AG08396 (cell line): ENCODE measurements around the gene CIDEA.

Experiments used
- DNase-seq: peaks from one replicate; pipeline ENCODE4 v3.0.0; 2012; ENCODE audit warnings: low spot score, mixed read lengths

The CIDEA gene

GRCh38 chr18:12301263-12302005 lies 47.3 kb downstream of the CIDEA start:
- DNase-seq, result no peak

DNA sequence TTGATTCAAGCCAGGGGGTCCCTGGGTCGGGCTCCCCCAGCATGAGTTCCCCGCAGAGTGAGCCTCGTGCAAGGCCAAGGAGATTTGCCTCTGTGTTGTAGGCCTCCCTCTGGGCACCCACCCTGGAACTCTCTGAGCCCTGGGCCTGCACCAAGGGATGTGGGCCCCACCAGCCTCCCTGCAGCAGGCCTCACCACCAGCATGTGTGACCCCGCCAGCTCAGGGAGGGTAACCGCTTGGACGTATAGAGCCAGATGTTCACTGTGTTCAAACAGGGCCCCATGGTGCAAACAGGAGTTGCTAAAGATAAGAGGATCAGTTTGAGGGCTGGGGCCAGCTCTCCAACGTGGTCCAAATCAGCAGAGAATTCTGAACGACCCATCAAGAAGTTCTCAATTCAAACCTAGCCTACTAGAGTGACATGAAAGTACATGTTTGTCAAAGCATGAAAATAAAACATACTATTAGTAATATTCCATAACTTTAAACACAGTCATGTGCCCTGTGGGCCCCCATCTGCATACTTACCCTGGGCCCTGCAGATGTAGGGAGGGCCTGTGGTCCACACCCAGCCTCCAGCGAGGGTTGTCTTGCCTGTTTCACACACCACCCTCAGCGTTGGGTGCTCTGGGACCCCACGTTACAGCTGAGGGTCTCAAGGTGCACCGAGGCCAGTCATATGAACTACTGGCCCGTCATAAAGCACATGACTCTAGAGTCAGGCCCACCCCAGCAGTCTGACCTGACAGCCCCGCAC lies 48.4 kb downstream of the CIDEA start:
- no peak for DNase-seq

DNA sequence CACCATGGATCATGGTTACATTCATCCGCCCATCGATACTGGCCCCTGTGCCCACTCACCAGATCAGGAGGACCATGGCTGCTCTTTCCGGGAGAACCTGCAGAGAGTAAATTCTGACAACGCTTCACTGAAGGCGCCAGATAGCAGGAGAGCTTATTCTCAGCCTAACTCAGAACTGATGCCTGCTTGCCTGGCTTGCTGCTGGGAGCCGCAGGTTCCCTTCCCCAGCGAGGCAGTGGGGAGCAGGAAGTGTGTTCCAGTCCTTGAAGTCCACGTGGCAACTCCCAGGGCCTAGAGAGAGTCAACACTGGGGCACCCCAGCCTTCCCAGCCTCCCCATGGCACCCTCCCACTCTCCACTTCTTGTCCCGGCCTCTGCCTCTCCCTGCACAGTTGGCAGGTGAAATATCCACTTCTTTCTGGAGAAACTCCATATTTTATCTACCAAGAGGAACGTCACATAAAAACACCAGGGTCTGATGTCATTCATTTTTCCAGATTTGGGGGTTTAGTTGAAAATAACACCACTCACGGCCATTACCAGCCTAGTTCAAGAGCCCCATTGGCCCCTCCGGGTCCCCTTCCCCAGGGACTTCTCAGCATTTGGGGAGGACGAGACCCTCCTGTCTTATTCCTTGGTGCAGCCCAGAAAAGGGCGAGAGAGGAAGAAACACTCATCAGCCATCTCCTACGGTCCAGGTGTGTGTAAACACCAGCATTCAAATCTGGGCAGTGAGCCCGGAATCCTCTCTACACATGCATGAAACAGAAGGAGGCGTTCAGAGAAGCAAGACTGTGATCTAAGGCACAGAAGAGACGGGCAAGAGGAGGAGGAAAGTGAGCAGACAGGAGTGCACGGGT lies 50.4 kb downstream of the CIDEA start:
- DNase-seq, result no peak

- no peak for DNase-seq
These were observed 51.0 kb downstream of the CIDEA start for GRCh38 chr18:12305211-12305610.

- no peak for DNase-seq
These were observed 51.9 kb downstream of the CIDEA start for GRCh38 chr18:12305930-12306629.

DNA sequence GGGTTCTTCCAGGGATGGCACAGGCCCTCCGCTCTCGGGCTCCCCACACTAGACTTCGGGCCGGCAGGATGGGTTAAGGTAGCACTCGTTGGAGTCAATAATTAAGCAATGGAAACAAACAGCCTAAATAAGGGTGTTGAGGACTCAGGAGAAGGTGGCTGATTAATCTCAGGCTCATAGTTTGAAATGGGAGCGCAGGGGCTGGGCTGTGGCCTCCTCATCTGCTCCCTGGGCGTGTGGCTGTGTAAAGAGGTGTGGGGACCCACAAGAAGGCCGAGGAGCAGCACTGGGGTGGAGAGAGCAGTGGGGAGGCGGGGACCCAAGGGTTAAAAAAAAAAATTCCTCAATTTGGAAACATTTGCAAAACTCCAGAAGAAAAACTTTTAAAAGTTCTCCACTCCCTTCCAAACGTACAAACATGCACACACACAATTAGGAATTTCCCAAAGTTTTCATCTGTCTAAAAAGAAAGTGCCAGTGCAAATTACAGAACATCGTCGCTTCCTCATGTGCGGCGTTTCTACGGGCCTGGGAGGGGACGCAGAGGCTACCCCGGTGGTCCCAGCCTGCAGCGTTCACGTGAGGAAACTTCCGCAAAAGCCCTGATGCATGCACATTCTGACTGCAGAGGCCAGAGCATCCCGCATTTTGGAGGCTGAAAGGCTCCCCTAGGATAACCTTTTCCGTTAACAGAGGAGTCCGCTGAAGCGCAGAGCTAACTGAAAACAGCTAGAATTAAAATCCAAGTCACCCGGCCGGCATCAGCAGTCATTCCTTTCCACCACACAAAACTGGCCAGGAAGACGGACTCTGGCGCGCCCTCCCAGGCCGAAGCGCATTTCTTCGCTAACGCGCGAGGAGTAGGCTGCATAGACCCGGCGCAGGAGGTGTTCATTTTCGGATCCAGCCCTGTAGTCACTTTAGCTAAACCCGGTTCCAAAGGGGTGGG lies 52.9 kb downstream of the CIDEA start:
- peak; percentile 77 for DNase-seq

DNA sequence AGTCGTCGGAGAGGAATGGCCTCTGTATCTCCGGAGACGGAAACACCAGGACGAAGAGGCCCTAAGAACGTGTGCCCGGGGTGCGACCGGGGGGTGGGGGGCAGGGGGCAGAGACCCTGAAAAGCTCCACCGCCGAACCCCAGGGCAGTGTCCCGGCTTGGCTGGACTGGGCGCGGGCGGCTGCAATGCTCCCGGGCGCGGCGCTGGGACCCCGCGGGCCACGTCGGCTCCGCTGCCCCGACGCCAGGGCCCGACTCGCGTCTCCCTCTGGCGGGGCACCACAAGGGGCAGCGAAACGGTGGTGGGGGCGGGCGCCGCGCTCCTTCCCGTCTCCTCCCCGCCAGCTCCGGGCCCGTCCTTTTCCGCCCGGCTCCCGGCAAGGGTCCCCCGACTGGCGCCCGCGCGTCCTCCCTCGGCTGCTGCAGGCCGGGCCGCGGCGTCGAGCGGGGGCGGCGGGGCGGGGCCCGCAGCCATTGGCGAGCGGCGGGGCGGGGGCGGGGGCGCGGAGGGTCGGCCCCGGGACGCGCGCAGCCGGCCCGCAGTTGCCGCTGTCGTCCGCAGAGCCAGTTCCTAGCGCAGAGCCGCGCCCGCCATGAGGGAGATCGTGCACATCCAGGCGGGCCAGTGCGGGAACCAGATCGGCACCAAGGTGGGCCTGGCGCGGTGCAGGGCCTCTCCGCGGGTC lies 53.7 kb downstream of the CIDEA start, which contains the start of gene TUBB6:
Gene TUBB6, plus strand, starts transcription at position 541 of the 685 bp plus-strand sequence. Its CDS starts 52 bp downstream, at position 593.
- peak; percentile 96 for DNase-seq

DNA sequence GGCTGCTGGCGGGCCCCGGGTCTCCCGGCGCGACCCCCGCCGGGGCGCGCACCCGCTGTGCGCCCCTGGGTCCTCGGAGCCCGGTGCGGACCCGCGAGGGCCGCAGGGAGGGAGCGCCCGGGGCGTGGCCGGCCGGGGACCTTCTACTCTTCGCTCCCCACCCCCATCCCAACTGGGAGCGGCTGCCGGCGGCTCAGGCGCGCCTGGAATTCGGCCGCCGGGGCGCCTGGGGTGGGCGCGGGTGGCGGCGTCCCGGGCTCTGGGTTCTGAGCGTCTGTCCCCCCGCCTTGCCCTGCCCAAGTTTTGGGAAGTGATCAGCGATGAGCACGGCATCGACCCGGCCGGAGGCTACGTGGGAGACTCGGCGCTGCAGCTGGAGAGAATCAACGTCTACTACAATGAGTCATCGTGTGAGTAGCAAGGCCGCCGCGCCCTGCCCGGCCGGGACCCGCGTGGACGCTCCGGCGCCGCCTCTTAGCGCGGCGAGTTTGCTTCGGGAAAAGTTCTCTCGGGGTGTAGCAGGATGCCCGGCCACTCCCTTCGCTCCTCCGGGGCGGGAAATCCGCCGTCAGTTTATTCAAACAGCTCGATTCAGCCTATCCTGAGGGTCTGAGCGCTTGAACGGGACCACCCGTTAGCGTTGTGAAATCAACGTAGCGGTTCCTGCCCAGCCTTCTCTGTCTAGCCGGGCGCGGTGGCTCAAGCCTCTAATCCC lies 54.4 kb downstream of the CIDEA start:
- peak; percentile 91 for DNase-seq

DNA sequence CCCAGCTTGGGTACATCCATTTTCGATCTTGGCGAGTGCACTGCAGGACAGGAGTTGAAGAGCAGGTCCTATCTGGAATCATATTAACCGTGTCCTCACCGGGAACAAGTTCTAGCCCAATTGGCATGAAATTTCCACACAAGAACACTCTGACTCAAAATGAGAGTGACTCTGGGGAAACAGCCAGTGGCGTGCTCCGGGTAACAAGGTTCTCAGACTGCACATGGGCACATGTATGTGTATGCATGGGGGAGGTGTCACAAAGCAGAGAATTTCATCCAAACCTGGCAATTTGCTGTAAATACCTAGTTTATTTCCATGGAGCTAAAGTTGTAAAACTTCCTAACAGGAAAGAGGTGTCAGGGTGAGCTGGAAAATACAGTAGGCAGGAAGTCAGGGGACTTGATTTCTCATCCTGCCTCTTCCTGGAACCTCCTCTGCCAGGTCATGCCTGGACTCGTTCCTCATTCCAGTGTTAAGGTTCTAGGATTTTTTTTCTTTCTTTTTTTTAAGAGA lies 55.6 kb downstream of the CIDEA start:
- DNase-seq, result no peak

GRCh38 chr18:12310762-12311161 lies 56.6 kb downstream of the CIDEA start:
- no peak for DNase-seq

DNA sequence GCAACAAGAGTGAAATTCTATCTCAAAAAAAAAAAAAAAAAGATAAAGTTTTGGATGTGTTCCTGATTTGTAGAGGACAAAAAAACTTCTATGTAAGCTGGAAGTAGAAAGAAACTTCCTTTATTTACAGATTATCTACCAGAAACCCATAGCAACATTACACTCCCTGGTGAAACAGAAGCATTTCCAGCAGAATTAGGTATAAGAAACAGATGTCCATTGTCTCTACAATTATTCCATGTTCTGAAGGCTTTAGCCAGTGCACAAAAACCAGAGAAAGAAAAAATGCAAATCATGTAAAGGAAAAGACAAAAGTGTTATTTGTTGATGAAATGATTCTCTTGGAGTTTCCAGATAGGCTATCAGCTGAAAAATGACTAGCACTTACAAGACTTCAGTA lies 58.8 kb downstream of the CIDEA start:
- no peak for DNase-seq

DNA sequence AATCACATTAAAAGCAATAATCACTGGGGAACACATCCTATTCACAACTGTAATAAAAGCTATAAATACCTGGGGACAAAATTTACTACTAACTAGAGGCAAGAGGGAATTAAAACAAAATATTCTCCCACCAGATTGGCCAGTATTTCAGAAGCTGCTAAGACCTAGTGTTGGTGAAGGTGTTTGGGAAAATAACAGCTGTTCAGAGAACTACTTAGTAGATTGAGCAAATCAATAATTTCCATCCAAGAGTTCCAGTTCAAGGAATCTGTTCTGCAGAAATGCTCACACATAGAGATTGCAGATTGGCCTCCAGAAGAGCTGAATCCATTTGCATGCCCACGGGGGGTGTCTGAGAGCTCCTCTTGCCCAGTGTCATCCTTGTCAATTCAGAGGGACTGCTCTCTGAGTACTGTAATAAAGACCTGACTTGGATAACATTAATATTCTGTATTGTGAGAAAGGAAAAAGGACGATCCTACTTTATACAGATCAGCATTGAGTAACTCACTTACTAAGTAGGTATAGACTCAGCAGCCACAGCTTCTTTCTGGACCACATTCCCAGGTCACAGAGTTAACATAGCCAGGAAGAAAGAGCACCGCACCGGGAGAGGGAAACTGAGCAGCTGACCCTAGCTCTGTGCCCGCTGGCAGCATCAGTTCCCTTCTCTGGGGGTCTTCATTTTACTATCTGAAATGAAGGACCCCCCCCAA lies 59.5 kb downstream of the CIDEA start:
- DNase-seq, result no peak

- no peak for DNase-seq
These were observed 60.6 kb downstream of the CIDEA start for GRCh38 chr18:12314591-12315305.

GRCh38 chr18:12315490-12315889 lies 61.3 kb downstream of the CIDEA start:
- no peak for DNase-seq

DNA sequence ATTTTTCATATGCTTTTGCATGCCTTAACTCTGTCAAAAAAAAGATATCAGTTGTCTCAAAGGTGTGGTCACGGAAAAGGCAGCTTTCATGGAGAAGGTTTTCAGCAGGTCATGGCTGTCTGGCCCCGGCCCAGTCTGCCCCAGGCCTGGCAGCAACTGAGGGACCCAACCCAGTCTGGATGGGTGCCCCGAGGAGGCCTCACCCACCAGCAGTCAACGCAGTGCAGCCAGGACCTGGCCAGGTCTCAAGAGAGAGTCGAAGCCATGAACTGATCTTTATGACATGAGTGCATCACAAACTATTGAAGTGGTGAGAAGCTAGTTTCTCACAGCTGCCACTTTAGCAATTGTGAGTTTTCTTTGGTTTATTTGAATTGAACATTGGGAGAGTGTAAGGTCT lies 61.8 kb downstream of the CIDEA start:
- no peak for DNase-seq

DNA sequence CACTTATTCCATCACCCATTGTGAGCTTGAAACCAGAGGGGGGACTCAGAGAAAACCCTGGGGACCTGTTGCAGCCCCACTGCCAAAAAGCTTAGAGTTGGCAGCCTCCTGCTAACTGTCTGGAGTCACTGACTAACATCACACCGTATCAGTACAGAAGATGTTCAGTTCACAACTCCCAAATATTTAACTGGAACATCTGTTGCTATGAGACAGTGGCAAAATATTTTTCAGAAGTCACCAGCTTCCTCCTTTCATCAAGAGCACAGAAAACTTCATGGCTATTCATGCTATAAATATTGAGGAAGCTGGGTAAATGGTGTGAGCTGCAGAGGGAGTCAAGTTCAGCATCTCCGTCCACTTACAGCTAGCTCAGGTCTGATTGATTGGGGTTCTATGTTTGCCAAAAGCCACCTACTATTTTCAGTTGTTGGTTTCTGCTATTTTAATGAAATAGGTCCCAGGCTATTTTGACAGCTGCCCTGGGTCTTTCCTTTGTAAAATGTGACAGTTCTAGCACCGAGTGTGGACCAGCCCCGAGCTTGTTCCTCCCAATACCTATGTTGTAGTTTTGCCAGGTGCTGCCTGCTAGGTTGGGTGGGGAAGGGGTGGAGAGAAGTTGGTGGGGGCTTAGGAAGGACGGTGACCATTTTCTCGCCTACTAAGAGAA lies 63.6 kb downstream of the CIDEA start:
- DNase-seq, result peak; percentile 66

DNA sequence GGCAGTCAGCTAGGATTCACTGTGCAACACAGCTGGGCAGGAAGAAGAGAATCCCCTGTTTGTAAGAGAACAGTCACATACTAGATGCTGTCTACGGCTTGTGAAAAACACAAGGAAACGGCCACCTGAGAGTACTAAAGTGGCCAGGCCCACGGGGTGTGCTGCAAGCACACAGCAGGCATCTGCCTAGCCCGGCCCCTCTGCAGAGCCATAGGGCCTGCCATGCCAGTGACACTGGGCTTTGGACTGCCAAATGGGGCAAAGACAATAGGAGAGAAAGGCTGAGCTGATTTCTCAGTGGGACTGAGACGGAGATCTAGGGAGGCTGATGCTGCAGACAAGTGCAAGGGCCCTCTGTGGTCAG lies 64.2 kb downstream of the CIDEA start:
- DNase-seq, result no peak
